IPS-18c (cell line): ENCODE results near the gene ARNT2.

ENCODE experiments used
- H3K4me3 ChIP-seq: 2 replicates; pipeline ENCODE4 v1.7.0; 2013; ENCODE audit warnings: low read depth, mild to moderate bottlenecking, low read length, moderate library complexity; ENCODE audit not compliant: insufficient read depth
- H3K9me3 ChIP-seq: one replicate; pipeline ENCODE4 v1.6.1; 2013; ENCODE audit warnings: mild to moderate bottlenecking, low read length, moderate library complexity; ENCODE audit not compliant: control insufficient read depth, insufficient read depth

Gene ARNT2

DNA sequence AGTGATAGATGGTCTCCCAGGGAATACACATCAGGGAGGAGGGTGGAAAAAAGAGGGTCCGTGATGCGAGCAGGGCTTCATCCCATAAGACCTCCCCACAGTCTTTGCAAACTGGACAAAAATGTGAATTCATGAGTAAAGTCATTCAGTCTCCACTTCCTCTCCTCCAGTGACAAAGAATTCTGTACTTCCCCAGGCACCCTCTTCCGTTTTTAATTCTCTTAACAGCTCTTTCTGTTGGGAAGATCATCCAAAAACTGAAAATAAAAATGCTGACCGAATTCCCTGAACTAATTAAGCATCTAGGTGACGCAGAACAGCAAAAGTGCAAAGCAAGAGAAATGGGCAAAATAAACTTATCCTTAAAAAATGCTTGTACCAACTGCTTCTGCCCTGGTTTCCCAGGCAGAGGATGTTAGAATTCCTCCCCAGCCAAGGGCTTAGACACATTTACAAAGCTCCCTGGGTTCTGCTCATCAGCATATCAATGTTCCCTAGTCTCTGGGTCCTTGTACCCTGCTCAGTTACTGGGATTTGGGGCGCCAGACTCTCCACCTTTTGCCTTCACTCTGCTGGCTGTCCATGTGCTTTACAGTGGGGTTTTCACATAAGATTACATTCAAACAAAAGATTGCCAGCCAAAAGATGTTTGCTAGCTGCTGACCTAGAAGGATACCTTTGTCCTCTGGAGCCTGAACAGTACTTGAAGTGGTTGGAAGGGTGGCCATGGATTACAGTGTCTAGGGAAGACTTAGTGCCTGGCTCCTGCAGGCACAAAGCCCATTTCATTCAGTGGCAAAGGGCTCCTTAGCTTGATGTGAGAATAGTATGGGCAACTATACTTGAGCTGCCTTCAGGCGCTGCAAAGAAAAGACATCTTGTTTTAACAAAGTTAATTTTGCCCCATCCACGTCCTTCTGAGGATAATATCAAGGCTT, 69.4 kb downstream of the ARNT2 start:
- Histone ChIP-seq H3K4me3 (no peak overlapping the region), H3K9me3 (no peaks in the 10 kb centered on the region)

DNA sequence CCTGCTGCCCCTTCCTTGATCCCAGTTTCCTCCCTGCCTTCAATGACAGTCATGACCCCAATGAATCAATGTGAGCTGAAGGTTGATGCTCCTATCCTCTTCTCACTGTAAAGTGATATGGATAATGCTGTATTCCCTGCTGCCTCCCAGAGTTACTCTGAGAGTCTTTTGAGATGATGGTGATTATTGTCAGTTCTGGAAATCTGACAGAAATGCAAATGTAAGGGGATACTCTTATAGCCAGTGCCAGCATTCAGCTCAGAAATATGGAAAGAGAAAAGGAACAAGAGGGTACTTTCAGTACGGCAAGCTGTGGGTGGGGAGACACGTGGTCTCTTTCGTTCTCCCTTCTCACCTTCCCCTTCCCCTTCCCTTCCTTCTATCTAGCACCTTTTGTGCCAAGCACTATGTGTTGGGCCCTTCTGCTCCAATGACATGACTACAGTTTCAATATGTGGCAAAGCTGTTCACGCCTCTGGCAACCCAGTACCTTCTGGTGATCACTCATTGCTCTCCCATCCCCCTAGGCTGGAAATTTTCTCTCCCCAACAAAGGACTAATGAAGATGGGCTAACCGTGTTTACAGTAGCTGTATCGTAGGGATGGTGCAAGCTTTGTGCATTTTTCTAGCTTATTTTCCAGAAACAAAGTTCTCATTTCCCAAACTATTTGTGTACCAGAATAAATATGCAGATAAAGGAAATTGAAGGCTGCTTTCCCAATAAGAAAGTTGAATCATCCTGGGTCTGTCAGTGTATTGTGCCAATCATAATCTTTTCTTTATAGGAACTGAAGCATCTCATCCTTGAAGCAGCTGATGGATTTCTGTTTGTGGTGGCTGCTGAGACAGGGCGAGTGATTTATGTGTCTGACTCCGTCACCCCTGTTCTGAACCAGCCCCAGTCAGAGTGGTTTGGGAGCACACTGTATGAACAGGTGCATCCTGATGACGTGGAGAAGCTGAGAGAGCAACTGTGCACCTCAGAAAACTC, 70.3 kb downstream of the ARNT2 start:
- H3K9me3 ChIP-seq, result no peaks in the 10 kb centered on the region
- no peak overlapping the region for H3K4me3 ChIP-seq

DNA sequence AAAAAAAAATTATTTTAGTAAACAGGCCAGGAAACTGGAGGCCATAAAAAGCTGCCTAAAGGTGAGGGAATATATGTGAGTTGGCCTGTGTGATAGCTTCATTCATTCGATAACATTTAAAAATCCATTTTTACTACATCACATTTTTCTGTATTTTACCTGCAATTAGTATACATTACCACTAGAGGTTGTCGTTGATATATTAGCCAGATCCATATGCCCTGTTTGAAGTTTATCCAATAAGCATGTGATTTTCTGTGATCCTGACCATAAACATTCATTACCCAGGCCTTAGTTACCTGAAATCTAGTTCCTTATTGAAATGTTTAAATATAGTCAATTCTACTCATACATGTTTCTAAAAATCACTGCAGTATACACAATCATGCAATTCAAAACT, 71.4 kb downstream of the ARNT2 start:
- no peaks in the 10 kb centered on the region for H3K9me3 ChIP-seq
- no peak overlapping the region for H3K4me3 ChIP-seq

DNA sequence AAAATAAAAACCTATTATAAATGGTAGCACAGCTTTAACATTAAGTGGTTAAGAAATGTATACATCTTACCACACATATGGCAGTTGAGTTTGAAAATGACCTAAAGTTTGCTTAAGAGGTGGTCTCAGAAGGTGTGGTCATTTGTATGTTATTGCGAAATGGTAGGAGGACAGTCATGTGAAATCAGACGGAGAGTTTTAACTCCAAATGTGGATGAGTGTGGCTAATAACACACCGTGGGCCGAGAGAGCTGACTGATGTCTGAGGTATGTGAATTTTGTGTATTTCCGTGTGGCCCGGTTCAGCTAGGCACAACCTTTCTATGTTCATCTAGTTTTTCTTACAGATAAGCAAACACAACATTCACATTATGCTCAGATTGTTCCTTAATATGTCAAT, 71.9 kb downstream of the ARNT2 start:
- Histone ChIP-seq H3K9me3 (no peaks in the 10 kb centered on the region), H3K4me3 (no peak overlapping the region)

DNA sequence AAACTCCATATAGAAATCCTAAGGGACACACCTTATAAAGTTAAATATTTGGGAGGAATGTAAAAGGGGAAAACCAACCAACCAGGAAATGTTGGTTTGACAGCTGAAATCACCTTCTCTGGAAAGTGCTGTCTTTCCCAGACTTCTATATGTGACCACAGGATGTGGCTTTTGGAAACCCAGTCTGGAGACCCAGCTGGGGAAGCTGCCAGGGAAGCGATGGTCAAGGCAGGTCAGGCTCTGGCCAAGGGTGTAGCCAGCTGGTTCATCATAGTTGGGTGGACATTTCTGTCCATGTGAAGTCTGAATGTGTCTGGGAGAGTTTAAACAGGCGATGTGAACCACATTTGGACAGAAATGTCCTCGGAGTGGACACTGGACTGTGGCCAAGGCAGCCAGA, 73.9 kb downstream of the ARNT2 start:
- H3K9me3 ChIP-seq, result no peaks in the 10 kb centered on the region
- no peak overlapping the region for H3K4me3 ChIP-seq

DNA sequence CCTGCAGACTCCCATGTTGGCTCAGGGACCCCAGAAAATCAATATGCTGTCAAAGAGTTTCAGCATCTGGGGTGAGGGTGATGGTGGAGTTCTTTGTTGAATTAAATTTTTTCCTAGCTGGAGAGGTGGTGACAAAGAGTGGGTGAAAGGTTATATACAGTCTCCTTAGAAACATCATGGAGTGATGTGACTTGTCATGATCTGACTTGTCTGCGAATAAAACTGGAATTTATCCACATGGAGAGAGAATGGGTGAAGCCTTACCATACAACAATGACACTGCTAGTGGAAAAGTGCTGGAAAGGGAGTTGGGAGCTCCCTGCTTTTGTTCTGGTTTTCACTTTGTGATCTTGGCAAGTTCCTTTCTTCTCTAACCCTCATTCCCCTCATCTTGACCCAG, 75.0 kb downstream of the ARNT2 start:
- no peaks in the 10 kb centered on the region for H3K9me3 ChIP-seq
- H3K4me3 ChIP-seq, result no peak overlapping the region

DNA sequence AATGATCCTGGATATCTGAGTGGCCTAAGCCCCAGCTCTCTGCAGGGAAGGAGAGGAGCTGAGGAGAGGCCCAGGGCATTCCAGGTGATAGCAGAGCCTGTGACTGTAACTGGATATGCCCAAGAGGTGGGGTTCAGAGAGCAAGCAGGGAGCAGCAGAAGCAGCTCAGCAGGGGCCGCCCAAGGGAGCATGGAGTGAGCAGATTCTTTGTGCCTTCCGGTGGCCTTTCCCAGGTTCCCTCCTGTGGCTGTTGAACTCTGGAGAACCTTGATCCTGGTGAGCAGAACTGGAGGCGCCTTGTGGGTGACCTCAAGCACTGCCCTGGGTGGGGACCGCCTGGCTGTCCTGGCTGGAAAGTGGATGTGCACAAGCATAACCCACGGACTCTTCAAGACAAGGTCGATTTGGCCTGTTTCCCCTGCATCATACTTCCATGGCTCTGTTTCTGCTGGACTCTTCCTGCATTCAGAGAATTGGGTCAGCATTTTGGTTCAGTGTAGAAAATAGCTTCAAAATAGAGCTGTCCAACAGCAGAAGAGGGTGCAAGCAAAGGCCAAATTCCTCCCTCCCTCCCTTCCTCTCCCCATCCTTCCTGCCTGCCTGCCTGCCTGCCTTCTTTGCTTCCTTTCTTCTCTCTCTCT, 76.1 kb downstream of the ARNT2 start:
- Histone ChIP-seq H3K4me3 (no peak overlapping the region), H3K9me3 (no peaks in the 10 kb centered on the region)

DNA sequence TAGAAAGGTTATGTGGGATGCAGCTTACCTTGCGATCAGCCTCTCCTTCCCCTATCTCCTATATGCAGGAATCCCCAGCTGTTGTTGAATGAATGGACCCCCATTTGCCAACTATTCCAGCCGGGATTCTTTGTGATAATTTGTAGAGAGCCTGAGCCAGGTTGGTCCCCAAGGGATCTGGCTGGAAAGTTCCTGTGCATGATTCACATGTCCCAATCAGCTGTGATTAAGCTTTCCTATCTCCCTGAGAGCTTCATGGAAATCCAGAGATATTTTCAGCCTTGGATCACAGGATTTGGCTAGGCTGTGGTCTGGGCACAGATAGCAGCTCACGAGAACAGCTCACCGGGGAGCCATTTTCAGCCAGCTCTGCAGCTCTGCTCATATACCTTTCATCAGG, 76.7 kb downstream of the ARNT2 start:
- no peak overlapping the region; the same call in 1 of the 2 replicates for H3K4me3 ChIP-seq

DNA sequence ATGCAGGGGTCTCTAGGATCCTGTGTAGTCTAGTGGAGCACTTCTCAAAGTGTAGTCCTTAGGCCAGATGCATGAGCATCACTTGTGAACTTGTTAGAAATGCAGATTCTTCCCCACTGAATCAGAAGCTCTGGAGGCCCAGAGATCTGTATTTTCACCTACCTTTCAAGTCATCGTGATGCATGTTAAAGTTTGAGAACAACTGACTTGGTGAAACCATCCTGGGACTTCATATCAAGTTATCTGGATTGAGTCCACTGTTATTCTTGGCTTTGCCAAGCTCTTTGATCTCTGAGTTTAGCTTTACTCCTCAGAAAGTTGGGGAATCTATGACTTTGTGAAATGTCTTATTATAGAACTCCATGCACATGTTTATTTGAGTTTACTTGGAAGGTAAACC, 78.5 kb downstream of the ARNT2 start:
- no peak overlapping the region for H3K4me3 ChIP-seq
- no peaks in the 10 kb centered on the region for H3K9me3 ChIP-seq

More for the DNA sequence above, 76.7 kb downstream of the ARNT2 start:
- no peaks in the 10 kb centered on the region for H3K9me3 ChIP-seq

DNA sequence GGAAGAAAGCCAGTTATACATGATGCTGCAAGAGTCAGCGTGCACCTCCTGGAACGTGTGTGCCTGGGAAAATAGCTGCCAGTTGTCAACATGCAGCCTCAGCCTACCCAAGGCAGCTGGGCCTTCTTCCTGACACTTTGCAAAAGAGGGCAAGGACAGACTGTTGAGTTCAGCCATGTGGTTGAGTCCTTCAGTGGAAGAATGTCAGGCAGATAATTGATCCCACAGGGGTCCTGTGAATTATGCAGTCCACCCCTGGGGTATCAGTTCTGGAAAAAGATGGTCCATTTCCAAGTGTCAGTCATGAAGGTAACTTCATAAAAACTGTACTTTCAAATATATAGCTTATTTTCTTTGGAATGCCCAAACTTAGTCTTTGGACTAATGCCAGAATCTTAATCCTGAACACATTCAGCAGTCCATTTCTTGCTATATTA, 79.6 kb downstream of the ARNT2 start:
- Histone ChIP-seq H3K4me3 (no peak overlapping the region), H3K9me3 (no peaks in the 10 kb centered on the region)

DNA sequence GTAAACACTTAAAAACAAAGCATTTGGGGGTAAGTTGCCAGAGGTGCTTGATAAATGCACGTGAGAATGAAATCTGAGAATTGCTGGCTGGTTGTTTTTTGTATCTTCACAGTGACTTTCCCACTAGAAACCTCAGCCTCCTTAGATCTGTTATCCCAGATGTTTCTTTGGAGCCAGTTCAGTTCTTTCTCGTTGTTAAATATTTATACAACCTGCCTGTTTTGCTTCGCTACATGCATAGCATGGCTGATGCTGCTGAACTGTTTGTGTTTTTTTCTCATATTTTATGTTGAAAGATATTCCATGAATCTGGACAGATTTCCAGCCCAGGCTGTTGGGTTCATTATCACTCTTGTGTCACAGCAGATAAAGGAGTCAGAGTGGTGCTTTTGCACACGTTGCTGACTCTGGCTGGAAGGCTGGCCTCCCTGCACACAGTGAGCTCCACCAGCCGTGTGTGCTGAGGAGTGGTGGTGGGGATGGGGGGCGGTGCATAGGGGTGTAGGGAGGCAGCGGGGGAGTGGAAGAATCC, 80.2 kb downstream of the ARNT2 start:
- Histone ChIP-seq H3K4me3 (no peak overlapping the region), H3K9me3 (no peaks in the 10 kb centered on the region)

DNA sequence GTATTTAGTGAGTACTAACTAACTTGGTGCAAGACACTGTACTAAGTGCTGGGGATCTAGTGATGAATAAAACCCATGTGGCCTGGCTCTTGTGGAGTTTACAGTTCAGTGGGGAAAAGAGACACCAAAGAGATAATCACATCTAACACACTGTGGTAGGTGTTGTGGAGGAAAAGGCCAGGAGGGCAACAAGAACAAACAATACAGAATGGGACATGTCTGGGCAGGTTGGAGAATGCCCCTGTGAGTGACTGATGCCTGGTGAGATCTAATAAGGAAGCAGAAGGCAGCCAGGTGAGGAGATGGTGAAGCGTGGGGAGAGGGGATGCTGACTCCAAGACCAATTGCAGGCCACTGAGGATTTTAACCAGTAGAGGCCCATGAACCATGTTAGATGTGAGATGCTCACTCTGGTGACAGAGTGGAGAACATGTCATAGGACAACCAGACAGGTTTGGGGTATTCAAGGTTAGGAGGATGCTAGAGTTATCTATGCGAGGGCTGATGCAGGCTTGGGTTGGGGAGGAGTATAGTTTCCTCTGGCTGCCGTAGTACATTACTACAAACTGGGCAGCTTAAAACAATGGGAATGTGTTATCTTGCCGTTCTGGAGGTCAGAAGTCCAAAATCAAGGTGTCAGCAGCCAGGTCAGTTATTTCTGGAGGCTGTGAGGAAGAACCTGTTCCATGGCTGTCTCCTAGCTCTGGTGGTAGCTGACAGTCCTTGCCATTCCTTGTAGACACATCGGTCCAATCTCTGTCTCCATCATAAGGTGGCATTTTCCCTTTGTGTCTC, 81.4 kb downstream of the ARNT2 start:
- H3K4me3 ChIP-seq, result no peak overlapping the region

DNA sequence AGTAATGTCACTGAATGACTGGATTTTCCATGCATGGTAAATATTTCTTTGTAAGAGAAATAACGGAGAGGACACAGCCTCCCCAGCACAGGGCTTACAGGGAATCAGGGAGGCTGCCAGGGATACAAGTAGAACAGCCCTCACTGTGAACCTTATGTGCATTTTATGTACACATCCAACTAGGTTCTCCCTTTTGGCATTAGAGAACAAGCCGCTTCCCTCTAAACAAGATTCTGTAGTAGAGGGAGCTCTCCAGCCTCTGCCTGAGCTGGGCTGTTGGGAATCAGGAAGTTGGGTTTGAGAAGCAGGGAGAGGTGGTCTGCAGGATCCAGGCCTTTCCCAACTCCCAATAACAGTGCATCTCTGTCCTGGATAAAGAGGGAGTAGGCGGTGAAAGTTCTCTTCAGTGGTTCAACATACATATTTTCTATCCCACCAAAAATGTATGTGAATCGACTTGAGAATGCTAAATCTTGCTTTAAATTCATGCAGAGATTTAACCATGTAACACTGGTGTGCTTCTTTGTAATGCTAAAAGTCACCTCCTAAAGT, 83.7 kb downstream of the ARNT2 start:
- H3K4me3 ChIP-seq, result no peak overlapping the region
- H3K9me3 ChIP-seq, result no peaks in the 10 kb centered on the region

More for the DNA sequence above, 81.4 kb downstream of the ARNT2 start:
- no peaks in the 10 kb centered on the region for H3K9me3 ChIP-seq

DNA sequence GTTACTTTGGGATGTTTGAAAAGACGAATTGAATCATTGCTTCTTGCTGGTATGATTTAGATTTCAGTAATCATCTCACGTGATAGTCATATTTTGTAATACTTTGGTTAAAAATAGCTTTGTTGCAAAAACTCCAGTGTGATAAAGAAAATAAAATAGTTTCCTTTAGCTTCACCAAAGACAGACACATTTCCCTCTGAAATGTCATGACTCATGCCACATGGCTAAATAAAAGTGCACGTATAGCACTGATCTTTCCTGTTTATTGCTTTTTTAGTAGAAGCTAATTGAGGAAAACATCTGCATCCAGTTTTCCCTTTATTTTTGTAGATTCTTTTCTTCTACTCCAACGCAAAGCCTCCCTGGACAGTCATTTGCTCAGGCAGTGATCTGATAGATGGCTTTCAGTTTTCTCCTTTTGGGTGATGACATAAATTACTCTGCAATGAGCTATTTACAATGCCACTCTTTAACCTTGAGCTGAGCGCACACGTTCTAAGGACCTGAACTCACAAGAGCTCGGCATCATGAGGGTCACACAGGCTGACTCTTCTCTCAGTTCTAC, 84.9 kb downstream of the ARNT2 start:
- Histone ChIP-seq H3K9me3 (no peaks in the 10 kb centered on the region), H3K4me3 (no peak overlapping the region)

DNA sequence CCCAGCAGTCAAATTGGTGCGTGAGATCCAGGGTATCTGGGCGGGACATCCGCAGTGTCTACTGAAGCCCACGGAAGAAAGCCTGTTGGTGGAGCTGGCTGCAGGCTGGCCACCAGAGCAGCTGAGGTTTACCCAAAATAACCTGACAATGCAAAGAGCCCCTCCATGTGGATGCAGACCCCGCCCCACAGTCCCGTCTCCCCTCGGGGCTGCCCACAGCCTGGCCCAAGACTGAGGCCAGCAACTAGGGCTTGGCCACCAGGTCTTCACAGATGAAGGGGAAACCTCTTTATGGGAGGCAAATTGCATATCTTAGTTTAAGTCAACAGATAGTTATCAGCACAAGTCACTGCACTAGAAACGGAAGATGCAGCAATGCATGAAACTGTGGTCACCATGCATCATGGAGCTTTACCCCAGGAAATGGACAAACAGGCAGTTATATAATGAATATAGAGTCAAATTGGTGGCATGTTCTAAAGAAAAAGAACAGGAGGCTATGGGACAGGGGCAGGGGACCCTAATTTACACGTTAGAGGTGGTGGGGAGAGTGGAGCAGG, 86.3 kb downstream of the ARNT2 start:
- Histone ChIP-seq H3K9me3 (no peaks in the 10 kb centered on the region), H3K4me3 (no peak overlapping the region)
